ENCODE data around the gene KLHDC2.

DNA sequence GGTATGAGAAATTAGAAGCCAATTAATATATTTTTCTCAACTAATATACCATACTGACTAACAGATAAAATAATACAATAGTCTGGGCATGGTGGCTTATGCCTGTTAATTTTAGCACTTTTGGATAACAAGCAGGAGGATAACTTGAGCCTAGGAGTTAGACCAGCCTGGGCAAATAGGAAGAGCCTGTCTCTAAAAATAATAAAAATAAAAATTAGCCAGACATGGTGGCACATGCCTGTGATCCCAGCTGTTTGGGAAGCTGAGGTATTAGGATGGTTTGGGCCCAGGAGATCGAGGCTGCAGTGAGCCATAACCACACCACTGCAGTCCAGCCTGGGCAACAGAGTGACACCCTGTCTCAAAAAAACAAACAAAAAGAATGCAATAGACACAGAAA is 24.7 kb downstream of the KLHDC2 start:
- TF ChIP-seq, protein P1, sequence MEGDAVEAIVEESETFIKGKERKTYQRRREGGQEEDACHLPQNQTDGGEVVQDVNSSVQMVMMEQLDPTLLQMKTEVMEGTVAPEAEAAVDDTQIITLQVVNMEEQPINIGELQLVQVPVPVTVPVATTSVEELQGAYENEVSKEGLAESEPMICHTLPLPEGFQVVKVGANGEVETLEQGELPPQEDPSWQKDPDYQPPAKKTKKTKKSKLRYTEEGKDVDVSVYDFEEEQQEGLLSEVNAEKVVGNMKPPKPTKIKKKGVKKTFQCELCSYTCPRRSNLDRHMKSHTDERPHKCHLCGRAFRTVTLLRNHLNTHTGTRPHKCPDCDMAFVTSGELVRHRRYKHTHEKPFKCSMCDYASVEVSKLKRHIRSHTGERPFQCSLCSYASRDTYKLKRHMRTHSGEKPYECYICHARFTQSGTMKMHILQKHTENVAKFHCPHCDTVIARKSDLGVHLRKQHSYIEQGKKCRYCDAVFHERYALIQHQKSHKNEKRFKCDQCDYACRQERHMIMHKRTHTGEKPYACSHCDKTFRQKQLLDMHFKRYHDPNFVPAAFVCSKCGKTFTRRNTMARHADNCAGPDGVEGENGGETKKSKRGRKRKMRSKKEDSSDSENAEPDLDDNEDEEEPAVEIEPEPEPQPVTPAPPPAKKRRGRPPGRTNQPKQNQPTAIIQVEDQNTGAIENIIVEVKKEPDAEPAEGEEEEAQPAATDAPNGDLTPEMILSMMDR (IDR thresholded peaks at IDR 0.05): no peak
- no peak for TF ChIP-seq POLR2A (IDR thresholded peaks at IDR 0.05)

All from testis (tissue), 2 donors.